IMR-90 (cell line): ENCODE measurements around the gene CYP24A1. TPM values are rescaled to one million over a fixed set of nuclear protein-coding genes. Genes with fewer than 3 reads are reported as not detected.

Experiments used
- ATAC-seq: fragments of 200-7000 bp; cut with Tn5 transposase; 2 replicates; pipeline ENCODE4 v1.9.1; 2020; ENCODE audit warnings: low read depth, mild to moderate bottlenecking, moderate library complexity
- BruUV-seq: library from RNA; stranded (reverse); fragments of 400-500 nt; replicated peaks from 2 replicates; lab custom pipeline; 2021; lab: Mats Ljungman, UMichigan
- CTCF ChIA-PET: fragments of 300-600 bp; formaldehyde crosslinking; extraction: SDS; loops from one replicate; lab custom pipeline; 2021; ENCODE audit warnings: antibody characterized with exemption; lab: Yijun Ruan, JAX
- POLR2A ChIA-PET: fragments of 300-600 bp; sonication (Branson Sonifier 250); formaldehyde crosslinking; loops from one replicate; lab custom pipeline; 2022; ENCODE audit warnings: antibody characterized with exemption; ENCODE audit not compliant: unreplicated experiment; lab: Charles Lee
- DNase-seq: peaks from one replicate; pipeline ENCODE4 v3.0.0; 2013
- H2AFZ ChIP-seq: replicated peaks from 2 replicates; pipeline ENCODE3; 2013; ENCODE audit warnings: low read length, mild to moderate bottlenecking; ENCODE audit not compliant: poor library complexity
- H2AK5ac ChIP-seq: 2 replicates; pipeline ENCODE4 v1.6.1; 2013; ENCODE audit warnings: low read depth, low read length, inconsistent platforms
- H2AK9ac ChIP-seq: replicated peaks from 2 replicates; pipeline ENCODE3; 2013; ENCODE audit warnings: mild to moderate bottlenecking, low read depth, low read length, moderate library complexity; ENCODE audit not compliant: poor library complexity
- H2BK120ac ChIP-seq: 2 replicates; pipeline ENCODE4 v1.6.1; 2013; ENCODE audit warnings: low read depth, low read length, inconsistent platforms
- H2BK15ac ChIP-seq: 3 replicates; pipeline ENCODE4 v1.6.1; 2013; ENCODE audit warnings: low read depth, low read length, inconsistent platforms
- H2BK20ac ChIP-seq: 2 replicates; pipeline ENCODE4 v1.6.1; 2013; ENCODE audit warnings: low read depth, mild to moderate bottlenecking, inconsistent platforms, low read length, moderate library complexity
- H2BK5ac ChIP-seq: 2 replicates; pipeline ENCODE4 v1.6.1; 2013; ENCODE audit warnings: mild to moderate bottlenecking, low read depth, low read length, inconsistent platforms; ENCODE audit not compliant: poor library complexity, severe bottlenecking
- H3K14ac ChIP-seq: replicated peaks from 2 replicates; pipeline ENCODE4 v1.6.1; 2013; ENCODE audit warnings: low read depth, low read length, inconsistent platforms
- H3K18ac ChIP-seq: 2 replicates; pipeline ENCODE4 v1.6.1; 2013; ENCODE audit warnings: low read depth, low read length, control low read depth
- H3K23ac ChIP-seq: 2 replicates; pipeline ENCODE4 v1.6.1; 2013; ENCODE audit warnings: low read depth, low read length, inconsistent platforms
- H3K27ac ChIP-seq: 2 replicates; pipeline ENCODE4 v1.5.1; 2013; ENCODE audit warnings: mild to moderate bottlenecking, control low read depth, low read length; ENCODE audit not compliant: insufficient read depth
- H3K27me3 ChIP-seq: 2 replicates; pipeline ENCODE4 v1.6.1; 2013; ENCODE audit warnings: low read length; ENCODE audit not compliant: control insufficient read depth, insufficient read depth
- H3K36me3 ChIP-seq: 2 replicates; pipeline ENCODE4 v1.6.1; 2013; ENCODE audit warnings: low read length, mixed read lengths; ENCODE audit not compliant: control insufficient read depth, insufficient read depth
- H3K4ac ChIP-seq: 2 replicates; pipeline ENCODE4 v1.6.1; 2013; ENCODE audit warnings: low read depth, low read length, inconsistent platforms
- H3K4me1 ChIP-seq: 2 replicates; pipeline ENCODE4 v1.6.1; 2013; ENCODE audit warnings: low read length, mixed read lengths; ENCODE audit not compliant: control insufficient read depth, insufficient read depth
- H3K4me2 ChIP-seq: 2 replicates; pipeline ENCODE4 v1.6.1; 2013; ENCODE audit warnings: low read depth, mild to moderate bottlenecking, control low read depth, low read length, moderate library complexity
- H3K4me3 ChIP-seq: 2 replicates; pipeline ENCODE4 v1.5.1; 2013; ENCODE audit warnings: low read depth, mild to moderate bottlenecking, control low read depth, low read length, moderate library complexity; ENCODE audit not compliant: insufficient read depth
- H3K56ac ChIP-seq: 2 replicates; pipeline ENCODE4 v1.6.1; 2013; ENCODE audit warnings: low read length, inconsistent platforms; ENCODE audit not compliant: insufficient read depth; ENCODE audit errors: extremely low read depth
- H3K79me1 ChIP-seq, 2 experiments: 2 replicates each; pipeline ENCODE4 v1.6.1; 2013; ENCODE audit warnings: low read length in 2 of 2, inconsistent platforms in 1 of 2, low read depth in 1 of 2
- H3K9ac ChIP-seq: 2 replicates; pipeline ENCODE4 v1.6.1; 2013; ENCODE audit warnings: low read depth, low read length, control low read depth
- H3K9me1 ChIP-seq: 2 replicates; pipeline ENCODE4 v1.6.1; 2013; ENCODE audit warnings: low read length, inconsistent platforms; ENCODE audit not compliant: insufficient read depth
- H3K9me3 ChIP-seq: 2 replicates; pipeline ENCODE4 v1.6.1; 2013; ENCODE audit warnings: low read length; ENCODE audit not compliant: control insufficient read depth, insufficient read depth
- H4K20me1 ChIP-seq: 2 replicates; pipeline ENCODE4 v1.6.1; 2013; ENCODE audit warnings: low read length, inconsistent platforms; ENCODE audit not compliant: insufficient read depth
- H4K5ac ChIP-seq: 2 replicates; pipeline ENCODE4 v1.6.1; 2013; ENCODE audit warnings: mild to moderate bottlenecking, low read depth, low read length, control low read depth
- H4K8ac ChIP-seq, 2 experiments: 2 replicates each; pipeline ENCODE4 v1.6.1; 2013; ENCODE audit warnings: low read depth in 2 of 2, low read length in 2 of 2, control low read depth in 1 of 2, inconsistent platforms in 1 of 2
- H4K91ac ChIP-seq: 2 replicates; pipeline ENCODE4 v1.6.1; 2013; ENCODE audit warnings: low read depth, low read length, inconsistent platforms; ENCODE audit not compliant: insufficient read depth
- CEBPB ChIP-seq: IDR thresholded peaks from 2 replicates; pipeline ENCODE4 v1.6.1; 2012; ENCODE audit warnings: low read depth, low read length, improper control_type of control experiment
- MAFK ChIP-seq: IDR thresholded peaks from 2 replicates; pipeline ENCODE4 v1.6.1; 2012; ENCODE audit warnings: low read depth, low read length, improper control_type of control experiment
- MXI1 ChIP-seq: IDR thresholded peaks from 2 replicates; pipeline ENCODE4 v1.6.1; 2012; ENCODE audit warnings: low read depth, mild to moderate bottlenecking, low read length, moderate library complexity, borderline replicate concordance
- POLR2A ChIP-seq: IDR thresholded peaks from 2 replicates; pipeline ENCODE4 v1.6.1; 2012; ENCODE audit warnings: mild to moderate bottlenecking, low read depth, low read length
- RAD21 ChIP-seq: IDR thresholded peaks from 2 replicates; pipeline ENCODE4 v1.6.1; 2012; ENCODE audit warnings: low read length, improper control_type of control experiment
- USF2 ChIP-seq: fragments of 150-350 bp; IDR thresholded peaks from 2 replicates; pipeline ENCODE4 v1.6.1; 2017; ENCODE audit warnings: mild to moderate bottlenecking, antibody characterized with exemption, low read length, low read depth
- WGBS, 2 experiments: methylation state at CpG; one replicate each; pipeline versions ENCODE4 v1.1.5 to v1.1.7; 2013; ENCODE audit warnings: missing lambda C conversion rate in 2 of 2; ENCODE audit not compliant: insufficient read length in 1 of 2; ENCODE audit errors: extremely low coverage in 2 of 2; 5-methylcytosine and 5-hydroxymethylcytosine counted together
- dilution Hi-C: fragments of 300-500 bp; cut with HindIII; formaldehyde crosslinking; loops from one replicate; pipeline ENCODE4 v1.14.3; 2018; ENCODE audit warnings: low sequenced_read_pairs; ENCODE audit not compliant: unreplicated experiment
- in situ Hi-C: fragments of 300-500 bp; cut with MboI; formaldehyde crosslinking; loops from 3 replicates; pipeline ENCODE4 v1.14.3; 2019; ENCODE audit warnings: low sequenced_read_pairs, inconsistent platforms, mixed read lengths
- intact Hi-C: fragments of 100-400 bp; cut with micrococcal nuclease; formaldehyde crosslinking; loops from 2 replicates; pipeline ENCODE4 v1.10.0; 2022
- polyA plus RNA-seq, 3 experiments: library from polyadenylated mRNA; depleted of rRNA; stranded (reverse); fragments of >200 nt; gene quantifications; 2 replicates each; pipeline ENCODE4 v1.2.3, GENCODE V29; 2012; ENCODE audit warnings: low replicate concordance in 1 of 3
- total RNA-seq: library from RNA; depleted of rRNA; stranded (reverse); fragments of >200 nt; gene quantifications from 2 replicates; pipeline ENCODE4 v1.2.3, GENCODE V29; 2012
- TF ChIP-seq, protein P1 (sequence below): fragments of 150-350 bp; IDR thresholded peaks from 2 replicates; pipeline ENCODE4 v1.6.1; 2016; ENCODE audit warnings: low read depth, mild to moderate bottlenecking, low read length, moderate library complexity, borderline replicate concordance
- TF ChIP-seq, protein P2 (sequence below): conservative IDR thresholded peaks from 2 replicates; pipeline ENCODE4 v1.5.1; 2012; ENCODE audit warnings: mild to moderate bottlenecking, low read depth, low read length, improper control_type of control experiment

Gene CYP24A1
- total and polyA plus RNA-seq, 2 of the 4 experiments (the other 2 are of a cell fraction), result not detected

DNA sequence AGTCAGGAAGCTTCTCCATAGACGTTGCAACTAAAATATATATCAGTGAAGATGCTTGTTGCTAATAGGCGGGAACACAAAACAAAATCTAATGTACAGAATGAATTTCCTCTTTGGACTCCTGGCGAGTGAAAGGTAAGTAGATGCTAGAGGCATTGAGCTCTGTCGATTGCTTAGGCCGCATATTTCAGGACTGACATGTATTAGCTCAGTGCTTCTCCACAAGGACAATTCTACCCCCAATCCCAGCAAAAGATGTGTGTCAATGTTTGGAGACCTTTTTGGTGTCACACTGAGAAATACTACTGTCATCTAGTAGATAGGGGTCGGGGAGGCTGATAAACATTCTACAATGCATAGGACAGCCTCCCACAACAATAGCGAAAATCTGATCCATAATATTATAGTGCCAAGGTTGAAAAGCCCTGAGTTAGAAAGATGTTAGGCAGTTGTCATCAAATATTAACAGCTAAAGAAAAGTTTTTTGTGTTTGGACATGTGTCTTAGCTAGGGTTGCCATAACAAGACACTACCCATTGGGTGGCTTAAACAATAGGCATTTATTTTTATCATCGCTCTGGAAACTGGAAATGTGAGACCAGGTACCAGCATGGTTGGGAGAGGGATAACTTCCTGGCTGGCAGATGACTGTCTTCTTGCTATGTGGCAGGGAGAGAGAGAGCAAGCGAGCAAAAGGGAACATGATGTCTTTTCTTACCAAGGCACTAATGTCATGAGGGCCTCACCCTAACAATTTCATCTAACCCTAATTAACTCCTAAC lies 55.4 kb downstream of the CYP24A1 start (continued):
- TF ChIP-seq, protein P1, sequence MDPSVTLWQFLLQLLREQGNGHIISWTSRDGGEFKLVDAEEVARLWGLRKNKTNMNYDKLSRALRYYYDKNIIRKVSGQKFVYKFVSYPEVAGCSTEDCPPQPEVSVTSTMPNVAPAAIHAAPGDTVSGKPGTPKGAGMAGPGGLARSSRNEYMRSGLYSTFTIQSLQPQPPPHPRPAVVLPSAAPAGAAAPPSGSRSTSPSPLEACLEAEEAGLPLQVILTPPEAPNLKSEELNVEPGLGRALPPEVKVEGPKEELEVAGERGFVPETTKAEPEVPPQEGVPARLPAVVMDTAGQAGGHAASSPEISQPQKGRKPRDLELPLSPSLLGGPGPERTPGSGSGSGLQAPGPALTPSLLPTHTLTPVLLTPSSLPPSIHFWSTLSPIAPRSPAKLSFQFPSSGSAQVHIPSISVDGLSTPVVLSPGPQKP, result no peak

GRCh38 chr20:54116550-54117235 lies 57.1 kb downstream of the CYP24A1 start:
- BruUV-seq, result no TSS peak

More at GRCh38 chr20:54116550-54117235, 57.1 kb downstream of the CYP24A1 start:
- Histone ChIP-seq H2AFZ (no peak overlapping the region), H3K18ac (peak overlapping the region; percentile 82), H3K79me1 (no peaks in the 10 kb centered on the region), H2BK120ac (peak overlapping the region; percentile 19; the same call in 1 of the 2 replicates), H3K36me3 (no peaks in the 10 kb centered on the region), H3K4ac (peak overlapping the region; percentile 70; the same call in 1 of the 2 replicates), H2BK15ac (0 out of 3 replicates have a peak overlapping the region, but pooled peaks have one; percentile 70), H4K20me1 (no peaks in the 10 kb centered on the region), H3K27ac (peak overlapping the region; percentile 77; the same call in 1 of the 2 replicates), H3K14ac (0 out of 2 replicates have a peak overlapping the region, but pooled peaks have one; percentile 15), H2AK5ac (no peak overlapping the region; the same call in 1 of the 2 replicates), H2BK5ac (no peak overlapping the region), H3K56ac (no peak overlapping the region), H3K9ac (no peak overlapping the region), H2AK9ac (no peak overlapping the region), H3K9me1 (no peaks in the 10 kb centered on the region), H2BK20ac (peak overlapping the region; percentile 38; the same call in 1 of the 2 replicates), H3K4me1 (peaks cover 8% of the 10 kb centered on the region; the same call in 1 of the 2 replicates), H3K9me3 (no peaks in the 10 kb centered on the region), H3K27me3 (no peaks in the 10 kb centered on the region), H4K91ac (peak overlapping the region; percentile 56; the same call in 1 of the 2 replicates), H3K4me2 (no peak overlapping the region), H3K4me3 (no peak overlapping the region), H4K5ac (peak overlapping the region; percentile 74; the same call in 1 of the 2 replicates), H3K23ac (no peak overlapping the region), H4K8ac (no peak overlapping the region)
- TF ChIP-seq USF2, result no peak
- TF ChIP-seq MXI1, result no peak
- TF ChIP-seq, protein P2, sequence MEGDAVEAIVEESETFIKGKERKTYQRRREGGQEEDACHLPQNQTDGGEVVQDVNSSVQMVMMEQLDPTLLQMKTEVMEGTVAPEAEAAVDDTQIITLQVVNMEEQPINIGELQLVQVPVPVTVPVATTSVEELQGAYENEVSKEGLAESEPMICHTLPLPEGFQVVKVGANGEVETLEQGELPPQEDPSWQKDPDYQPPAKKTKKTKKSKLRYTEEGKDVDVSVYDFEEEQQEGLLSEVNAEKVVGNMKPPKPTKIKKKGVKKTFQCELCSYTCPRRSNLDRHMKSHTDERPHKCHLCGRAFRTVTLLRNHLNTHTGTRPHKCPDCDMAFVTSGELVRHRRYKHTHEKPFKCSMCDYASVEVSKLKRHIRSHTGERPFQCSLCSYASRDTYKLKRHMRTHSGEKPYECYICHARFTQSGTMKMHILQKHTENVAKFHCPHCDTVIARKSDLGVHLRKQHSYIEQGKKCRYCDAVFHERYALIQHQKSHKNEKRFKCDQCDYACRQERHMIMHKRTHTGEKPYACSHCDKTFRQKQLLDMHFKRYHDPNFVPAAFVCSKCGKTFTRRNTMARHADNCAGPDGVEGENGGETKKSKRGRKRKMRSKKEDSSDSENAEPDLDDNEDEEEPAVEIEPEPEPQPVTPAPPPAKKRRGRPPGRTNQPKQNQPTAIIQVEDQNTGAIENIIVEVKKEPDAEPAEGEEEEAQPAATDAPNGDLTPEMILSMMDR, result no peak
- TF ChIP-seq, protein P1, result no peak
- no peak for TF ChIP-seq MAFK
- TF ChIP-seq POLR2A, result no peak
- TF ChIP-seq CEBPB, result no peak
- TF ChIP-seq RAD21, result no peak
- ChIA-PET POLR2A (no interaction called here), CTCF (interaction anchor here (1.4 kb wide), 1 partner anchor 83 kb away, joined by 5 read pairs; no protein-coding TSS in a partner anchor)
- DNase-seq (no peak), ATAC-seq (no peak)
- dilution Hi-C loops, result no loop called here
- intact Hi-C loops, result no loop called here
- no CpG with 5 or more reads among the region's 4 CpGs for WGBS, 2 experiments
- in situ Hi-C loops, result no loop called here
